HepG2 (cell line): ENCODE results near the gene DHTKD1. TPM values are rescaled to one million over a fixed set of nuclear protein-coding genes. Genes with fewer than 3 reads are reported as not detected.

Experiments
- ARNT ChIP-seq: fragments of 450-650 bp; IDR thresholded peaks from 2 replicates; pipeline ENCODE4 v1.6.1; 2017
- BHLHE40 ChIP-seq: IDR thresholded peaks from 2 replicates; pipeline ENCODE4 v1.6.1; 2011; ENCODE audit warnings: low read length, improper control_type of control experiment
- CREB1 ChIP-seq, 2 experiments: fragments of 450-650 bp in 1 of 2; IDR thresholded peaks; 2 replicates each; pipeline ENCODE4 v1.6.1; 2016 to 2017; ENCODE audit warnings: control low read depth in 1 of 2, mild to moderate bottlenecking in 1 of 2, missing compliant biosample characterization in 1 of 2, missing genetic modification characterization in 1 of 2
- DNMT3B ChIP-seq: conservative IDR thresholded peaks from 2 replicates; pipeline ENCODE4 v1.6.1; 2016; ENCODE audit warnings: missing biosample characterization, control low read depth
- GATAD1 ChIP-seq: IDR thresholded peaks from 2 replicates; pipeline ENCODE4 v1.6.1; 2016; ENCODE audit warnings: missing genetic modification reagents, missing compliant biosample characterization
- HMGA1 ChIP-seq: sonication (generic); formaldehyde crosslinking; conservative IDR thresholded peaks from 2 replicates; pipeline ENCODE4 v1.4.0; 2020; ENCODE audit warnings: missing genetic modification reagents
- MATR3 ChIP-seq: sonication (generic); formaldehyde crosslinking; IDR thresholded peaks from 2 replicates; pipeline ENCODE4 v1.4.0; 2020; ENCODE audit warnings: missing genetic modification reagents
- MED13 ChIP-seq: sonication (generic); formaldehyde crosslinking; IDR thresholded peaks from 2 replicates; pipeline ENCODE4 v1.5.0; 2020; ENCODE audit warnings: missing genetic modification reagents
- MTF2 ChIP-seq: sonication (generic); formaldehyde crosslinking; IDR thresholded peaks from 2 replicates; pipeline ENCODE4 v1.5.0; 2020; ENCODE audit warnings: missing genetic modification reagents, borderline replicate concordance
- PREB ChIP-seq: sonication (generic); formaldehyde crosslinking; IDR thresholded peaks from 2 replicates; pipeline ENCODE4 v1.4.0; 2020; ENCODE audit warnings: missing genetic modification reagents
- RXRA ChIP-seq: sonication (generic); formaldehyde crosslinking; IDR thresholded peaks from 2 replicates; pipeline ENCODE4 v1.5.1; 2020; ENCODE audit warnings: missing genetic modification reagents
- SOX6 ChIP-seq, 2 experiments: fragments of 450-650 bp in 1 of 2; sonication (generic) in 1 of 2; formaldehyde crosslinking in 1 of 2; IDR thresholded peaks; 2 replicates each; pipeline versions ENCODE4 v1.4.0 to v1.6.1; 2017 to 2020; ENCODE audit warnings: antibody characterized with exemption in 1 of 2, mild to moderate bottlenecking in 1 of 2, missing genetic modification reagents in 1 of 2
- TARDBP ChIP-seq: sonication (generic); formaldehyde crosslinking; IDR thresholded peaks from 2 replicates; pipeline ENCODE4 v1.8.0; 2022; ENCODE audit warnings: mild to moderate bottlenecking, missing genetic modification reagents
- ZFX ChIP-seq: sonication (generic); formaldehyde crosslinking; IDR thresholded peaks from 2 replicates; pipeline ENCODE4 v1.4.0; 2020; ENCODE audit warnings: mild to moderate bottlenecking, low read depth, missing genetic modification reagents, moderate library complexity
- ZMYM2 ChIP-seq: sonication (generic); formaldehyde crosslinking; IDR thresholded peaks from 2 replicates; pipeline ENCODE4 v1.8.0; 2022; ENCODE audit warnings: mild to moderate bottlenecking, missing genetic modification reagents
- ZNF530 ChIP-seq: sonication (generic); formaldehyde crosslinking; IDR thresholded peaks from 2 replicates; pipeline ENCODE4 v1.5.0; 2020; ENCODE audit warnings: low read depth, mild to moderate bottlenecking, missing genetic modification reagents
- ZNF556 ChIP-seq: sonication (generic); formaldehyde crosslinking; IDR thresholded peaks from 2 replicates; pipeline ENCODE4 v1.4.0; 2020; ENCODE audit warnings: mild to moderate bottlenecking, missing genetic modification reagents, borderline replicate concordance
- ZNF574 ChIP-seq: sonication (generic); formaldehyde crosslinking; IDR thresholded peaks from 2 replicates; pipeline ENCODE4 v1.4.0; 2020; ENCODE audit warnings: missing genetic modification reagents
- ZNF713 ChIP-seq: sonication (generic); formaldehyde crosslinking; IDR thresholded peaks from 2 replicates; pipeline ENCODE4 v1.4.0; 2020; ENCODE audit warnings: mild to moderate bottlenecking, missing genetic modification reagents
- ZNF879 ChIP-seq: sonication (generic); formaldehyde crosslinking; IDR thresholded peaks from 2 replicates; pipeline ENCODE4 v1.8.1; 2023; ENCODE audit warnings: missing genetic modification reagents
- polyA plus RNA-seq, 8 experiments: library from polyadenylated mRNA; depleted of rRNA in 3 of 8; stranded (reverse) in 7 of 8; unstranded in 1 of 8; fragments of >200 nt; fragmentation: Illumina TruSeq in 4 of 8; extraction: Trizol in 4 of 8; gene quantifications; 2 replicates each; pipeline versions ENCODE4 v1.2.1 to v1.2.3, GENCODE V29; 2011 to 2016; ENCODE audit warnings: low read depth in 4 of 8, missing spikeins in 1 of 8, mixed read lengths in 1 of 8; ENCODE audit not compliant: insufficient read depth in 1 of 8
- total RNA-seq, 5 experiments: library from RNA; depleted of rRNA; stranded (reverse); fragments of >200 nt; fragmentation: Illumina TruSeq; extraction: Trizol; gene quantifications; 2 replicates each; pipeline ENCODE4 v1.2.3, GENCODE V29; 2016; ENCODE audit warnings: low read depth in 1 of 5
- TF ChIP-seq, protein P1 (sequence below): IDR thresholded peaks from 2 replicates; pipeline ENCODE4 v1.6.1; 2016; ENCODE audit warnings: missing biosample characterization, missing genetic modification reagents, low read depth
- TF ChIP-seq, protein P2 (sequence below): fragments of 450-650 bp; IDR thresholded peaks from 2 replicates; pipeline ENCODE4 v1.6.1; 2017
- TF ChIP-seq, protein P3 (sequence below): sonication (generic); formaldehyde crosslinking; IDR thresholded peaks from 2 replicates; pipeline ENCODE4 v1.8.1; 2023; ENCODE audit warnings: missing genetic modification reagents, mild to moderate bottlenecking, borderline replicate concordance

The DHTKD1 gene
- total and polyA plus RNA-seq, 2 of the 13 experiments (the other 11 are each of a cell fraction or from before 2014, with no cell fraction given) = 9.6 to 14.1 TPM

DNA sequence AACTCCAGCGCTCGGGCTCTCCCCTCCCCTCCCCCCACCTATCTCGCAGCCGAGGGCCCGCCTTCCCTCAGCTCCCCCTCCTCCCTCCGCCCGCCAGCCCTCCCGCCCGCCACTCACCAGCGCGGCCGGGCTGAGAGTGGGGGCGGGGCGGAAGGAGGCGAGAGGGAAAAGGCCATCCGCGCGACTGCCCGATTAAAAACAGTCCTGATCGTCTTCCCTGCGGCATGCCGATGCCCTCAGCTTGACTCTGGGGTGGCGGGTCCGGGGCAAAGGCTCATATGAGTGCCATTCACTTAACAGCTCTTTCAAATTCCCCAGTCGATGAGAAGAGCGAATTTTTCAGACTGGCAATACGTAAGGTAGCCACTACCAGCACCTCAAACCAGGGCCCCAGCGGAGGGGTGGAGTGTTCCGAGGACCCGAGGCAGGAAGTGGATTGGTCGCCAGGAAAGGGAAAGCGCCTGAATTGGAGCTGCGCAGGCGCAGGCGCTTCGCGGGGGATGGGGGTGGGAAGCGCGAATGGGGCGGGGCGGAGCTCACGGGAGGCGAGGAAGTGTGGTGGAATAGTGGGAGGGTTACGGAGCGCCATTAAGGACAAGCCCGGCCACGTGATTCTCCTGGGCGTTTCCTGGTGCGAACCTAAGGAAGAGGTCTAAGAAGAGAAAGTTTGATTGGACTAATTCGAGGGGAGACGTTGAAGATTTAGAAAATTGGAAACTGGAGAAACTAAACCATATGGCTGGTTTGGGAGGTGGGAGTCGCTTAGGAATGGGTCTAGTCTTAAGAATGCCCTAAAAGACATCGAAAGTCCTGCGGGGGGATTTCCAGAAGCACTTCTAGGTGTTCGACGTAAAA lies 25.7 kb upstream of the DHTKD1 start, which contains the start of gene UPF2 (continued):
- TF ChIP-seq MATR3 = no peak
- TF ChIP-seq ZNF879 (CRISPR knock-in tag) = no peak
- TF ChIP-seq PREB (CRISPR knock-in tag) = no peak
- no peak; the same call in 1 of the 2 replicates for TF ChIP-seq ZNF574 (CRISPR knock-in tag)
- TF ChIP-seq CREB1 (IDR thresholded peaks at IDR 0.05) = no peak; the same call in 1 of the 2 replicates
- peak; percentile 80 for TF ChIP-seq CREB1 (CRISPR knock-in tag; IDR thresholded peaks at IDR 0.05)
- TF ChIP-seq, protein P1, sequence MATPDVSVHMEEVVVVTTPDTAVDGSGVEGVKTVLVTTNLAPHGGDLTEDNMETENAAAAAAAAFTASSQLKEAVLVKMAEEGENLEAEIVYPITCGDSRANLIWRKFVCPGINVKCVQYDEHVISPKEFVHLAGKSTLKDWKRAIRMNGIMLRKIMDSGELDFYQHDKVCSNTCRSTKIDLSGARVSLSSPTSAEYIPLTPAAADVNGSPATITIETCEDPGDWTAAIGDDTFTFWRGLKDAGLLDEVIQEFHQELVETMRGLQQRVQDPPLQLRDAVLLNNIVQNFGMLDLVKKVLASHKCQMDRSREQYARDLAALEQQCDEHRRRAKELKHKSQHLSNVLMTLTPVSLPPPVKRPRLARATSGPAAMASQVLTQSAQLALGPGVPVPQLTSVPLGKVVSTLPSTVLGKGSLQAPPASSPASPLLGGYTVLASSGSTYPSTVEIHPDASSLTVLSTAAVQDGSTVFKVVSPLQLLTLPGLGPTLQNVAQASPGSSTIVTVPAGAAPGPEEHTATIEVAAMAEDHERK (CRISPR knock-in tag) = no peak
- TF ChIP-seq ZNF713 (CRISPR knock-in tag) = no peak
- TF ChIP-seq, protein P2, sequence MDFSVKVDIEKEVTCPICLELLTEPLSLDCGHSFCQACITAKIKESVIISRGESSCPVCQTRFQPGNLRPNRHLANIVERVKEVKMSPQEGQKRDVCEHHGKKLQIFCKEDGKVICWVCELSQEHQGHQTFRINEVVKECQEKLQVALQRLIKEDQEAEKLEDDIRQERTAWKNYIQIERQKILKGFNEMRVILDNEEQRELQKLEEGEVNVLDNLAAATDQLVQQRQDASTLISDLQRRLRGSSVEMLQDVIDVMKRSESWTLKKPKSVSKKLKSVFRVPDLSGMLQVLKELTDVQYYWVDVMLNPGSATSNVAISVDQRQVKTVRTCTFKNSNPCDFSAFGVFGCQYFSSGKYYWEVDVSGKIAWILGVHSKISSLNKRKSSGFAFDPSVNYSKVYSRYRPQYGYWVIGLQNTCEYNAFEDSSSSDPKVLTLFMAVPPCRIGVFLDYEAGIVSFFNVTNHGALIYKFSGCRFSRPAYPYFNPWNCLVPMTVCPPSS = no peak
- TF ChIP-seq ARNT = no peak
- TF ChIP-seq, protein P3, sequence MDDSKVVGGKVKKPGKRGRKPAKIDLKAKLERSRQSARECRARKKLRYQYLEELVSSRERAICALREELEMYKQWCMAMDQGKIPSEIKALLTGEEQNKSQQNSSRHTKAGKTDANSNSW (CRISPR knock-in tag) = no peak
- no peak for TF ChIP-seq MTF2 (CRISPR knock-in tag)
- no peak for TF ChIP-seq ZMYM2
- TF ChIP-seq ZFX = no peak
- TF ChIP-seq SOX6 (IDR thresholded peaks at IDR 0.05) = no peak
- TF ChIP-seq SOX6 (CRISPR knock-in tag; IDR thresholded peaks at IDR 0.05) = 0 out of 2 replicates have a peak, but pooled peaks have one; percentile 15
- peak; percentile 62; the same call in 1 of the 2 replicates for TF ChIP-seq ZNF556 (CRISPR knock-in tag)
- no peak for TF ChIP-seq TARDBP (CRISPR knock-in tag)
- no peak for TF ChIP-seq HMGA1 (CRISPR knock-in tag)
- TF ChIP-seq ZNF530 (CRISPR knock-in tag) = no peak
- TF ChIP-seq BHLHE40 = peak; percentile 63; the same call in 1 of the 2 replicates
- peak; percentile 62 for TF ChIP-seq RXRA (CRISPR knock-in tag)
- no peak for TF ChIP-seq MED13 (CRISPR knock-in tag)
- TF ChIP-seq DNMT3B = no peak
- TF ChIP-seq GATAD1 = peak; percentile 69
